Testis (tissue), 2 donors: ENCODE results near the gene TCL1A.

Experiments
- POLR2A ChIP-seq: fragments of 450-650 bp; IDR thresholded peaks from one replicate; pipeline ENCODE4 v1.6.1; 2017; ENCODE audit warnings: antibody characterized with exemption, mild to moderate bottlenecking, moderate library complexity
- TF ChIP-seq, protein P1 (sequence below), 3 experiments: fragments of 450-650 bp in 2 of 3; fragments of 200-600 bp in 1 of 3; sonication (generic) in 1 of 3; IDR thresholded peaks; one replicate each; pipeline ENCODE4 v1.5.1; 2016 to 2019; ENCODE audit warnings: antibody characterized with exemption in 3 of 3, mild to moderate bottlenecking in 2 of 3, moderate library complexity in 1 of 3

DNA sequence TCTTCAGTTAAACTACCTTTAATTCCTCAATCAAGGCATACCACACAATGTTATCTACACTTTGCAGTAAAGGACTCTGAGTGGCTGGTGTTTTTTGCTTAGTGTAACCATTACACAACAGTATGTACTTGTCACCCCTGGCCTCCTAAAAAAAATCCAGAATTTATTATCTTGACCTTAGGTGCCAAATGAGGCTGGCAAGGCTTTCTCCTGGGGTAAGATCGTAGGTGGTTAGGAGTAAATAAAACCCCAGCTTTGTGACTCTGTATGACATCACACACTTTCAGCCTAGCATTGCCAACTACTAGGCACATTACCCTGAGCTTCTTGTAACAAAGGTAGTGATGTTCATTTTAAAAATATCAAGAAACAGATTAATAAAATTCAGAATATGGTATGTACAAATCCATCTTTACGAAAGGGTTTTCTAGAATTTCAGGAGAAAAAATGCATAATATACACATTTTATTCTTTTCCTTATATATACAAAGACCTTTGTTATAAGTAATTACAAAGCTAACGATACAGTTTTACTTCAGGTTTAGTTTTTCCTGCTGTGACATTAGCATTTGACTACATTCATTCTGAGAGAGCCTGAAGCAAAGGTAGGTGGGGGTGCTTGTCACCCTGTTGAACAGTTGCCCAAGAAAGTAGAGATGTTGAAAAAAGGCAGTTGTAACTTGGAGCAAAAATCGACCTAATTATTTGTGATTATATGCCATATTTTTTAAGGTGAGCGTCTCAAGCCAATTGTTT, 13.5 kb downstream of the TCL1A start:
- TF ChIP-seq, protein P1, sequence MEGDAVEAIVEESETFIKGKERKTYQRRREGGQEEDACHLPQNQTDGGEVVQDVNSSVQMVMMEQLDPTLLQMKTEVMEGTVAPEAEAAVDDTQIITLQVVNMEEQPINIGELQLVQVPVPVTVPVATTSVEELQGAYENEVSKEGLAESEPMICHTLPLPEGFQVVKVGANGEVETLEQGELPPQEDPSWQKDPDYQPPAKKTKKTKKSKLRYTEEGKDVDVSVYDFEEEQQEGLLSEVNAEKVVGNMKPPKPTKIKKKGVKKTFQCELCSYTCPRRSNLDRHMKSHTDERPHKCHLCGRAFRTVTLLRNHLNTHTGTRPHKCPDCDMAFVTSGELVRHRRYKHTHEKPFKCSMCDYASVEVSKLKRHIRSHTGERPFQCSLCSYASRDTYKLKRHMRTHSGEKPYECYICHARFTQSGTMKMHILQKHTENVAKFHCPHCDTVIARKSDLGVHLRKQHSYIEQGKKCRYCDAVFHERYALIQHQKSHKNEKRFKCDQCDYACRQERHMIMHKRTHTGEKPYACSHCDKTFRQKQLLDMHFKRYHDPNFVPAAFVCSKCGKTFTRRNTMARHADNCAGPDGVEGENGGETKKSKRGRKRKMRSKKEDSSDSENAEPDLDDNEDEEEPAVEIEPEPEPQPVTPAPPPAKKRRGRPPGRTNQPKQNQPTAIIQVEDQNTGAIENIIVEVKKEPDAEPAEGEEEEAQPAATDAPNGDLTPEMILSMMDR (IDR thresholded peaks at IDR 0.05) = no peak
- TF ChIP-seq POLR2A = no peak
